B cell (primary cell): ENCODE data around the gene HMOX1. TPM values are rescaled to one million over a fixed set of nuclear protein-coding genes. Genes with fewer than 3 reads are reported as not detected.

Source experiments
- ATAC-seq: fragments of 200-7000 bp; cut with Tn5 transposase; one replicate; pipeline ENCODE4 v1.10.0; 2021; ENCODE audit warnings: low read depth, mild to moderate bottlenecking, moderate number of reproducible peaks, moderate library complexity
- CTCF ChIA-PET: fragments of 350-600 bp; sonication (Branson Sonifier 250); formaldehyde crosslinking; loops from one replicate; lab custom pipeline; 2021; ENCODE audit warnings: antibody characterized with exemption, inconsistent platforms; lab: Charles Lee
- POLR2A ChIA-PET: fragments of 350-600 bp; sonication (Branson Sonifier 250); formaldehyde crosslinking; loops from one replicate; lab custom pipeline; 2021; ENCODE audit warnings: antibody characterized with exemption; lab: Charles Lee
- DNase-seq: peaks from one replicate; pipeline ENCODE4 v3.0.0; 2013
- H2AFZ ChIP-seq: 2 replicates; pipeline ENCODE4 v1.6.1; 2012; ENCODE audit warnings: mild to moderate bottlenecking, low read depth, low read length; ENCODE audit not compliant: insufficient read depth, poor library complexity, severe bottlenecking
- H3K27ac ChIP-seq, 2 donors: 1 replicate in 1 of 2; 2 replicates in 1 of 2; pipeline ENCODE4 v1.5.1; 2012 to 2013; ENCODE audit warnings: low read length in 2 of 2, mild to moderate bottlenecking in 2 of 2, moderate library complexity in 1 of 2
- H3K27me3 ChIP-seq, 4 experiments: fragments of 200-600 bp in 1 of 4; sonication (generic) in 1 of 4; replicated peaks in 1 of 4; 1 replicate in 2 of 4; 2 replicates in 2 of 4; pipeline versions ENCODE4 v1.6.1 to v1.7.0; 2013 to 2016; ENCODE audit warnings: low read length in 3 of 4, mild to moderate bottlenecking in 2 of 4, mixed read lengths in 1 of 4, moderate library complexity in 1 of 4; ENCODE audit not compliant: insufficient read depth in 4 of 4, control insufficient read depth in 3 of 4; ENCODE audit errors: control extremely low read depth in 1 of 4
- H3K36me3 ChIP-seq, 2 experiments: replicated peaks in 1 of 2; 1 replicate in 1 of 2; 2 replicates in 1 of 2; pipeline versions ENCODE4 v1.6.1 to v1.7.1; 2013; ENCODE audit warnings: low read length in 1 of 2; ENCODE audit not compliant: insufficient read depth in 2 of 2, control insufficient read depth in 1 of 2; ENCODE audit errors: control extremely low read depth in 1 of 2, extremely low read depth in 1 of 2
- H3K4me1 ChIP-seq, 2 donors: fragments of 200-600 bp in 1 of 2; sonication (generic) in 1 of 2; 1 replicate in 1 of 2; 2 replicates in 1 of 2; pipeline versions ENCODE4 v1.5.1 to v1.6.1; 2013 to 2017; ENCODE audit warnings: low read length in 2 of 2; ENCODE audit not compliant: control insufficient read depth in 2 of 2, insufficient read depth in 2 of 2
- H3K4me2 ChIP-seq: replicated peaks from 2 replicates; pipeline ENCODE3; 2012; ENCODE audit warnings: mild to moderate bottlenecking, low read depth, low read length; ENCODE audit not compliant: poor library complexity, severe bottlenecking
- H3K4me3 ChIP-seq, 5 experiments: fragments of 200-600 bp in 1 of 5; sonication (generic) in 1 of 5; 1 replicate in 3 of 5; 2 replicates in 2 of 5; pipeline versions ENCODE4 v1.5.1 to v1.7.0; 2011 to 2016; ENCODE audit warnings: low read length in 4 of 5, mild to moderate bottlenecking in 4 of 5, low read depth in 2 of 5, control low read depth in 1 of 5, moderate library complexity in 1 of 5; ENCODE audit not compliant: insufficient read depth in 1 of 5; ENCODE audit errors: control extremely low read depth in 1 of 5, extremely low read depth in 1 of 5
- H3K79me2 ChIP-seq: fragments of 200-600 bp; sonication (generic); one replicate; pipeline ENCODE4 v1.6.0; 2016; ENCODE audit warnings: low read length; ENCODE audit not compliant: control insufficient read depth, insufficient read depth
- H3K9ac ChIP-seq: fragments of 200-600 bp; sonication (generic); 2 replicates; pipeline ENCODE4 v1.6.1; 2017; ENCODE audit warnings: mild to moderate bottlenecking, low read length, moderate library complexity
- H3K9me3 ChIP-seq, 3 donors: one replicate each; pipeline versions ENCODE4 v1.6.1 to v1.7.1; 2013; ENCODE audit warnings: low read length in 2 of 3; ENCODE audit not compliant: control insufficient read depth in 2 of 3, insufficient read depth in 1 of 3; ENCODE audit errors: control extremely low read depth in 1 of 3
- H4K20me1 ChIP-seq: 2 replicates; pipeline ENCODE4 v1.6.0; 2012; ENCODE audit warnings: mild to moderate bottlenecking, low read length; ENCODE audit not compliant: insufficient read depth, control insufficient read depth, poor library complexity, severe bottlenecking
- H3K27ac Mint-ChIP-seq: one replicate; pipeline ENCODE4 v1.8.0; 2021; ENCODE audit warnings: mixed read lengths
- H3K27me3 Mint-ChIP-seq: one replicate; pipeline ENCODE4 v1.8.0; 2021; ENCODE audit warnings: mixed read lengths
- H3K4me1 Mint-ChIP-seq: one replicate; pipeline ENCODE4 v1.8.0; 2021; ENCODE audit warnings: mixed read lengths
- H3K4me3 Mint-ChIP-seq: one replicate; pipeline ENCODE4 v1.8.0; 2021; ENCODE audit warnings: mixed read lengths
- H3K9me3 Mint-ChIP-seq: one replicate; pipeline ENCODE4 v1.8.0; 2022; ENCODE audit warnings: mixed read lengths; ENCODE audit not compliant: insufficient read depth
- EZH2 ChIP-seq: IDR thresholded peaks from 2 replicates; pipeline ENCODE4 v1.6.1; 2012; ENCODE audit warnings: borderline replicate concordance, low read depth, mild to moderate bottlenecking, moderate library complexity, low read length; ENCODE audit not compliant: insufficient read depth, poor library complexity, severe bottlenecking
- WGBS: methylation state at CpG from one replicate; pipeline ENCODE4 v1.1.5; 2013; ENCODE audit warnings: missing lambda C conversion rate; ENCODE audit not compliant: insufficient coverage; 5-methylcytosine and 5-hydroxymethylcytosine counted together
- intact Hi-C: fragments of 100-400 bp; cut with micrococcal nuclease; formaldehyde crosslinking; loops from one replicate; pipeline ENCODE4 v1.10.0; 2022
- polyA plus RNA-seq: library from polyadenylated mRNA; depleted of rRNA; stranded (reverse); fragments of >200 nt; gene quantifications from 2 replicates; pipeline ENCODE4 v1.2.3, GENCODE V29; 2012
- total RNA-seq, 2 donors: library from RNA; stranded (reverse); fragments of 120-200 nt in 1 of 2; gene quantifications; 1 replicate in 1 of 2; 2 replicates in 1 of 2; pipeline versions ENCODE4 v1.2.3 to v1.2.4, GENCODE V29; 2013 to 2022
- TF ChIP-seq, protein P1 (sequence below): fragments of 200-600 bp; IDR thresholded peaks from one replicate; pipeline ENCODE4 v1.8.0; 2022; ENCODE audit warnings: antibody characterized with exemption, mild to moderate bottlenecking

HMOX1 gene
- total and polyA plus RNA-seq, 2 donors (not counting 1 experiment from before 2014, with no cell fraction given): 9.4 to 21.9 TPM

- Mint-ChIP-seq H3K9me3 (no peaks in the 10 kb centered on the region), H3K4me1 (peaks cover 2% of the 10 kb centered on the region), H3K27ac (no peak overlapping the region), H3K27me3 (no peaks in the 10 kb centered on the region), H3K4me3 (no peak overlapping the region)
- H3K9me3 ChIP-seq: no peaks in the 10 kb centered on the region
- ChIA-PET POLR2A (no interaction called here), CTCF (interaction anchor here (0.5 kb wide), 1 partner anchor 36 kb away, joined by 3 read pairs; no protein-coding TSS in a partner anchor)
- no peak for DNase-seq
- WGBS: 99% methylated on average over 26 of the region's 26 CpGs
- peaks cover 12 to 71% of the 10 kb centered on the region in 2 experiments for H3K36me3 ChIP-seq
- ATAC-seq: no peak
- H3K27ac ChIP-seq: no peak overlapping the region
- no peak overlapping the region for H3K4me2 ChIP-seq
- peaks cover 2% of the 10 kb centered on the region for H3K79me2 ChIP-seq
- H4K20me1 ChIP-seq: peaks cover 17% of the 10 kb centered on the region
- H2AFZ ChIP-seq: no peak overlapping the region
- no peak overlapping the region for H3K4me3 ChIP-seq
- no peaks in the 10 kb centered on the region for H3K27me3 ChIP-seq
- intact Hi-C loops: no loop called here
- TF ChIP-seq, protein P1, sequence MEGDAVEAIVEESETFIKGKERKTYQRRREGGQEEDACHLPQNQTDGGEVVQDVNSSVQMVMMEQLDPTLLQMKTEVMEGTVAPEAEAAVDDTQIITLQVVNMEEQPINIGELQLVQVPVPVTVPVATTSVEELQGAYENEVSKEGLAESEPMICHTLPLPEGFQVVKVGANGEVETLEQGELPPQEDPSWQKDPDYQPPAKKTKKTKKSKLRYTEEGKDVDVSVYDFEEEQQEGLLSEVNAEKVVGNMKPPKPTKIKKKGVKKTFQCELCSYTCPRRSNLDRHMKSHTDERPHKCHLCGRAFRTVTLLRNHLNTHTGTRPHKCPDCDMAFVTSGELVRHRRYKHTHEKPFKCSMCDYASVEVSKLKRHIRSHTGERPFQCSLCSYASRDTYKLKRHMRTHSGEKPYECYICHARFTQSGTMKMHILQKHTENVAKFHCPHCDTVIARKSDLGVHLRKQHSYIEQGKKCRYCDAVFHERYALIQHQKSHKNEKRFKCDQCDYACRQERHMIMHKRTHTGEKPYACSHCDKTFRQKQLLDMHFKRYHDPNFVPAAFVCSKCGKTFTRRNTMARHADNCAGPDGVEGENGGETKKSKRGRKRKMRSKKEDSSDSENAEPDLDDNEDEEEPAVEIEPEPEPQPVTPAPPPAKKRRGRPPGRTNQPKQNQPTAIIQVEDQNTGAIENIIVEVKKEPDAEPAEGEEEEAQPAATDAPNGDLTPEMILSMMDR: no peak
- TF ChIP-seq EZH2: no peak
- no peak overlapping the region for H3K9ac ChIP-seq
- H3K4me1 ChIP-seq: no peaks in the 10 kb centered on the region
Measured at GRCh38 chr22:35424081-35424480, 43.2 kb downstream of the HMOX1 start.

- peaks cover 2% of the 10 kb centered on the region for H3K4me1 Mint-ChIP-seq
- TF ChIP-seq EZH2: no peak
- TF ChIP-seq, protein P1: no peak
- no peaks in the 10 kb centered on the region for H3K9me3 ChIP-seq
- no peak overlapping the region for H3K27ac ChIP-seq
- CTCF ChIA-PET: interaction anchor here (0.5 to 0.6 kb wide), 2 partner anchors 36 to 73 kb away, joined by 3 read pairs; no protein-coding TSS in a partner anchor
- no peaks in the 10 kb centered on the region for H3K27me3 ChIP-seq
- H4K20me1 ChIP-seq: peaks cover 14% of the 10 kb centered on the region
- no peaks in the 10 kb centered on the region for H3K9me3 Mint-ChIP-seq
- no peak overlapping the region for H3K9ac ChIP-seq
- H3K4me1 ChIP-seq: no peaks in the 10 kb centered on the region
- H2AFZ ChIP-seq: no peak overlapping the region
- no peak overlapping the region for H3K4me2 ChIP-seq
- ATAC-seq (no peak), DNase-seq (no peak)
- H3K4me3 ChIP-seq: no peak overlapping the region
- no peak overlapping the region for H3K27ac Mint-ChIP-seq
- POLR2A ChIA-PET: no interaction called here
- 93% methylated on average over 4 of the region's 7 CpGs for WGBS
- H3K27me3 Mint-ChIP-seq: no peaks in the 10 kb centered on the region
- peaks cover 12 to 66% of the 10 kb centered on the region in 2 experiments for H3K36me3 ChIP-seq
- H3K4me3 Mint-ChIP-seq: no peak overlapping the region
- intact Hi-C loops: no loop called here
- H3K79me2 ChIP-seq: no peaks in the 10 kb centered on the region
Measured at GRCh38 chr22:35424761-35425160, 43.9 kb downstream of the HMOX1 start.
